Fibroblast of lung (primary cell): ENCODE results near the gene MSANTD1.
"Not testable (repeated sequence)": the region's sequence is repeated elsewhere in the genome, so short reads cannot be mapped to it uniquely, and the experiment has no call there.

Experiments used
- EZH2 ChIP-seq: IDR thresholded peaks from 2 replicates; pipeline ENCODE4 v1.5.1; 2012; ENCODE audit warnings: low read length, control low read depth, mild to moderate bottlenecking; ENCODE audit errors: missing control alignments
- TF ChIP-seq, protein P1 (sequence below), 2 donors: IDR thresholded peaks in 1 of 2; conservative IDR thresholded peaks in 1 of 2; 1 replicate in 1 of 2; 2 replicates in 1 of 2; pipeline ENCODE4 v1.5.1; 2011 to 2012; ENCODE audit warnings: low read length in 2 of 2, control low read depth in 1 of 2, inconsistent platforms in 1 of 2, low read depth in 1 of 2, mild to moderate bottlenecking in 1 of 2

DNA sequence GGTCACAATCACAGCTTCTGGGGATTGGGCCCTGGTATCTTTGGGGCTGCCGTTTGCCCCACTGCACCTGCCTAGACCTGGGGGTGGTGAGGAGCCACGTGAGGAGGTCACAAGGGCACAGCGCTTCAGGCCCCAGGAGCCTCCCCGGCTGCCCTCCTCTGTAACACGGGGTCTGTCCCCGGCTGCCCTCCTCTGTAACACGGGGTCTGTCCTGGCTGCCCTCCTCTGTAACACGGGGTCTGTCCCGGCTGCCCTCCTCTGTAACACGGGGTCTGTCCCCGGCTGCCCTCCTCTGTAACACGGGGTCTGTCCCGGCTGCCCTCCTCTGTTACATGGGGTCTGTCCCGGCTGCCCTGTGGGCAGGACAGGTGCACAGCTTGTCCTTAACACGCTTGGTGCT is 51.9 kb downstream of the MSANTD1 start:
- TF ChIP-seq, protein P1, sequence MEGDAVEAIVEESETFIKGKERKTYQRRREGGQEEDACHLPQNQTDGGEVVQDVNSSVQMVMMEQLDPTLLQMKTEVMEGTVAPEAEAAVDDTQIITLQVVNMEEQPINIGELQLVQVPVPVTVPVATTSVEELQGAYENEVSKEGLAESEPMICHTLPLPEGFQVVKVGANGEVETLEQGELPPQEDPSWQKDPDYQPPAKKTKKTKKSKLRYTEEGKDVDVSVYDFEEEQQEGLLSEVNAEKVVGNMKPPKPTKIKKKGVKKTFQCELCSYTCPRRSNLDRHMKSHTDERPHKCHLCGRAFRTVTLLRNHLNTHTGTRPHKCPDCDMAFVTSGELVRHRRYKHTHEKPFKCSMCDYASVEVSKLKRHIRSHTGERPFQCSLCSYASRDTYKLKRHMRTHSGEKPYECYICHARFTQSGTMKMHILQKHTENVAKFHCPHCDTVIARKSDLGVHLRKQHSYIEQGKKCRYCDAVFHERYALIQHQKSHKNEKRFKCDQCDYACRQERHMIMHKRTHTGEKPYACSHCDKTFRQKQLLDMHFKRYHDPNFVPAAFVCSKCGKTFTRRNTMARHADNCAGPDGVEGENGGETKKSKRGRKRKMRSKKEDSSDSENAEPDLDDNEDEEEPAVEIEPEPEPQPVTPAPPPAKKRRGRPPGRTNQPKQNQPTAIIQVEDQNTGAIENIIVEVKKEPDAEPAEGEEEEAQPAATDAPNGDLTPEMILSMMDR (conservative IDR thresholded peaks at IDR 0.05 in 1 of 2, IDR thresholded peaks at IDR 0.05 in 1 of 2; ENCODE audit: low read depth in 1 of 2, low read length in 2 of 2), result not testable (repeated sequence)
- TF ChIP-seq EZH2, result not testable (repeated sequence)
